Brain microvascular endothelial cell (primary cell): Measurements from ENCODE around the gene AATK.

Experiments
- DNase-seq: peaks from one replicate; pipeline ENCODE4 v3.0.0-alpha.2; 2020
- H3K27ac ChIP-seq: fragments of 250-450 bp; sonication (Bioruptor Pico); 2 replicates; pipeline ENCODE4 v1.5.1; 2020; ENCODE audit warnings: mild to moderate bottlenecking, moderate library complexity
- H3K27me3 ChIP-seq: fragments of 250-450 bp; sonication (Bioruptor Pico); replicated peaks from 2 replicates; pipeline ENCODE4 v1.5.1; 2020; ENCODE audit warnings: mild to moderate bottlenecking
- H3K36me3 ChIP-seq: fragments of 250-450 bp; sonication (Bioruptor Pico); replicated peaks from 2 replicates; pipeline ENCODE4 v1.5.1; 2020; ENCODE audit warnings: mild to moderate bottlenecking
- H3K4me3 ChIP-seq: 2 replicates; pipeline ENCODE4 v1.5.1; 2011; ENCODE audit warnings: low read depth, mild to moderate bottlenecking, control low read depth, low read length, moderate library complexity
- CTCF ChIP-seq: IDR thresholded peaks from 2 replicates; pipeline ENCODE4 v1.5.1; 2011; ENCODE audit warnings: low read depth, mild to moderate bottlenecking, moderate library complexity, low read length, control low read depth, inconsistent platforms; ENCODE audit errors: missing control alignments
- in situ Hi-C: cut with HindIII; loops from 2 replicates; pipeline ENCODE4 v1.10.0; 2017; ENCODE audit warnings: low sequenced_read_pairs, low pct_ligation_motif_present

Gene AATK

GRCh38 chr17:81140695-81141094, 25.3 kb downstream of the AATK start:
- H3K36me3 ChIP-seq, result no peaks in the 10 kb centered on the region
- in situ Hi-C loops, result no loop called here
- no peak for DNase-seq
- H3K4me3 ChIP-seq, result no peak overlapping the region
- TF ChIP-seq CTCF, result no peak
- no peak overlapping the region for H3K27ac ChIP-seq
- H3K27me3 ChIP-seq, result no peaks in the 10 kb centered on the region

GRCh38 chr17:81140018-81140417, 26.0 kb downstream of the AATK start:
- Histone ChIP-seq H3K4me3 (no peak overlapping the region), H3K27me3 (no peaks in the 10 kb centered on the region), H3K36me3 (no peaks in the 10 kb centered on the region), H3K27ac (no peak overlapping the region)
- in situ Hi-C loops, result no loop called here
- TF ChIP-seq CTCF, result no peak
- DNase-seq, result no peak

GRCh38 chr17:81139428-81139827, 26.6 kb downstream of the AATK start:
- Histone ChIP-seq H3K36me3 (no peaks in the 10 kb centered on the region), H3K27me3 (no peaks in the 10 kb centered on the region), H3K4me3 (no peak overlapping the region), H3K27ac (no peak overlapping the region)
- DNase-seq, result no peak
- no peak for TF ChIP-seq CTCF
- in situ Hi-C loops, result no loop called here

- Histone ChIP-seq H3K4me3 (no peak overlapping the region), H3K36me3 (no peaks in the 10 kb centered on the region), H3K27me3 (no peaks in the 10 kb centered on the region), H3K27ac (no peak overlapping the region)
- no peak for TF ChIP-seq CTCF
- DNase-seq, result no peak
- in situ Hi-C loops, result no loop called here
Measured at GRCh38 chr17:81138500-81138899, 27.5 kb downstream of the AATK start.

GRCh38 chr17:81138083-81138482, 27.9 kb downstream of the AATK start:
- no peak for TF ChIP-seq CTCF
- DNase-seq, result no peak
- H3K4me3 ChIP-seq, result no peak overlapping the region
- H3K27me3 ChIP-seq, result no peaks in the 10 kb centered on the region
- no peaks in the 10 kb centered on the region for H3K36me3 ChIP-seq
- no peak overlapping the region for H3K27ac ChIP-seq
- in situ Hi-C loops, result no loop called here

GRCh38 chr17:81137248-81137647, 28.8 kb downstream of the AATK start:
- Histone ChIP-seq H3K4me3 (no peak overlapping the region), H3K36me3 (no peaks in the 10 kb centered on the region), H3K27ac (no peak overlapping the region), H3K27me3 (no peaks in the 10 kb centered on the region)
- no peak for TF ChIP-seq CTCF
- no peak for DNase-seq
- in situ Hi-C loops, result no loop called here
